Endothelial cell of umbilical vein (primary cell): ENCODE measurements around the gene FZR1. TPM values are rescaled to one million over a fixed set of nuclear protein-coding genes. Genes with fewer than 3 reads are reported as not detected.

Experiments
- BruUV-seq: library from RNA; stranded (reverse); fragments of 400-500 nt; replicated peaks from 2 replicates; lab custom pipeline; 2021; lab: Mats Ljungman, UMichigan
- CTCF ChIA-PET: fragments of 300-600, 350-600 bp; sonication (Branson Sonifier 250); formaldehyde crosslinking; loops from one replicate; lab custom pipeline; 2021; ENCODE audit warnings: antibody characterized with exemption, inconsistent platforms; lab: Charles Lee
- POLR2A ChIA-PET: fragments of 300-600, 350-600 bp; sonication (Branson Sonifier 250); formaldehyde crosslinking; loops from one replicate; lab custom pipeline; 2021; ENCODE audit warnings: antibody characterized with exemption, inconsistent platforms; lab: Charles Lee
- DNase-seq: peaks from one replicate; pipeline ENCODE4 v3.0.0-alpha.2; 2011; ENCODE audit warnings: low read depth, low spot score
- FAIRE-seq: peaks from 2 replicates; lab custom pipeline; 2011; peaks lifted over from hg19 to GRCh38; lab: Jason Lieb, UNC
- H2AFZ ChIP-seq: 2 replicates; pipeline ENCODE4 v1.6.0; 2012; ENCODE audit warnings: low read depth, low read length, control low read depth, inconsistent platforms
- H3K27ac ChIP-seq: 2 replicates; pipeline ENCODE4 v1.5.1; 2011; ENCODE audit warnings: low read depth, mild to moderate bottlenecking, control low read depth, low read length, moderate library complexity; ENCODE audit not compliant: insufficient read depth
- H3K27me3 ChIP-seq, 2 experiments: 2 replicates each; pipeline versions ENCODE4 v1.6.0 to v1.6.1; 2011; ENCODE audit warnings: low read length in 2 of 2, mixed read lengths in 1 of 2; ENCODE audit not compliant: control insufficient read depth in 2 of 2, insufficient read depth in 2 of 2
- H3K36me3 ChIP-seq, 2 experiments: 2 replicates in 1 of 2; 3 replicates in 1 of 2; pipeline ENCODE4 v1.5.1; 2011; ENCODE audit warnings: low read length in 2 of 2, mild to moderate bottlenecking in 1 of 2, moderate library complexity in 1 of 2; ENCODE audit not compliant: control insufficient read depth in 2 of 2, insufficient read depth in 2 of 2; ENCODE audit errors: extremely low read depth in 1 of 2
- H3K4me1 ChIP-seq: 3 replicates; pipeline ENCODE4 v1.5.1; 2011; ENCODE audit warnings: mild to moderate bottlenecking, low read length; ENCODE audit not compliant: control insufficient read depth, insufficient read depth; ENCODE audit errors: extremely low read depth
- H3K4me2 ChIP-seq: 2 replicates; pipeline ENCODE4 v1.6.1; 2011; ENCODE audit warnings: low read length, control low read depth, mixed read lengths; ENCODE audit not compliant: insufficient read depth
- H3K4me3 ChIP-seq, 3 experiments: fragments of 200-600 bp in 1 of 3; sonication (generic), shearing (Covaris generic) in 1 of 3; replicated peaks in 1 of 3; 2 replicates each; pipeline ENCODE4 v1.5.1; 2011 to 2016; ENCODE audit warnings: control low read depth in 3 of 3, low read length in 3 of 3, mild to moderate bottlenecking in 2 of 3, inconsistent platforms in 1 of 3, low read depth in 1 of 3, moderate library complexity in 1 of 3; ENCODE audit not compliant: insufficient read depth in 1 of 3
- H3K79me2 ChIP-seq: 2 replicates; pipeline ENCODE4 v1.6.0; 2012; ENCODE audit warnings: low read length, inconsistent platforms; ENCODE audit not compliant: control insufficient read depth, insufficient read depth
- H3K9ac ChIP-seq: replicated peaks from 2 replicates; pipeline ENCODE3; 2011; ENCODE audit warnings: low read length, control low read depth; ENCODE audit not compliant: insufficient read depth; ENCODE audit errors: extremely low read depth
- H3K9me1 ChIP-seq: replicated peaks from 3 replicates; pipeline ENCODE4 v1.6.0; 2011; ENCODE audit warnings: mild to moderate bottlenecking, low read length; ENCODE audit not compliant: control insufficient read depth, insufficient read depth; ENCODE audit errors: extremely low read depth
- H3K9me3 ChIP-seq: replicated peaks from 2 replicates; pipeline ENCODE4 v1.5.1; 2012; ENCODE audit warnings: low read length, inconsistent platforms; ENCODE audit not compliant: control insufficient read depth, insufficient read depth
- H4K20me1 ChIP-seq: replicated peaks from 2 replicates; pipeline ENCODE3; 2011; ENCODE audit warnings: mild to moderate bottlenecking, low read length; ENCODE audit not compliant: control insufficient read depth, insufficient read depth; ENCODE audit errors: extremely low read depth
- EZH2 ChIP-seq: IDR thresholded peaks from 2 replicates; pipeline ENCODE4 v1.6.1; 2012; ENCODE audit warnings: borderline replicate concordance, low read depth, mild to moderate bottlenecking, moderate library complexity, low read length, inconsistent platforms; ENCODE audit not compliant: severe bottlenecking
- FOS ChIP-seq: IDR thresholded peaks from 2 replicates; pipeline ENCODE4 v1.6.1; 2011; ENCODE audit warnings: mild to moderate bottlenecking, low read length, moderate library complexity, borderline replicate concordance; ENCODE audit not compliant: insufficient read depth
- GATA2 ChIP-seq: IDR thresholded peaks from 2 replicates; pipeline ENCODE4 v1.7.0; 2011; ENCODE audit warnings: low read depth, mild to moderate bottlenecking, moderate library complexity, mixed read lengths, low read length; ENCODE audit not compliant: insufficient read length, insufficient read depth
- JUN ChIP-seq: IDR thresholded peaks from 2 replicates; pipeline ENCODE4 v1.6.1; 2011; ENCODE audit warnings: borderline replicate concordance, low read depth; ENCODE audit not compliant: insufficient read length, insufficient read depth
- MYC ChIP-seq: IDR thresholded peaks from one replicate; pipeline ENCODE4 v1.6.1; 2011; ENCODE audit warnings: mild to moderate bottlenecking, low read depth, low read length
- POLR2A ChIP-seq: IDR thresholded peaks from 2 replicates; pipeline ENCODE4 v1.6.1; 2012; ENCODE audit warnings: low read depth, mild to moderate bottlenecking, control low read depth, low read length
- POLR2AphosphoS5 ChIP-seq: IDR thresholded peaks from 2 replicates; pipeline ENCODE4 v1.6.1; 2012; ENCODE audit warnings: low read depth, mild to moderate bottlenecking, control low read depth, low read length, moderate library complexity; ENCODE audit not compliant: insufficient read depth
- dilution Hi-C: fragments of 300-500 bp; cut with MboI; formaldehyde crosslinking; loops from one replicate; pipeline ENCODE4 v1.15.0; 2019; ENCODE audit warnings: low sequenced_read_pairs; ENCODE audit not compliant: extremely low pct_ligation_motif_present
- intact Hi-C: fragments of 100-400 bp; cut with micrococcal nuclease; formaldehyde crosslinking; loops from one replicate; pipeline ENCODE4 v1.10.0; 2022
- polyA plus RNA-seq, 4 experiments: library from polyadenylated mRNA; depleted of rRNA in 3 of 4; stranded (reverse) in 3 of 4; unstranded in 1 of 4; fragments of >200 nt; gene quantifications; 2 replicates each; pipeline versions ENCODE4 v1.2.1 to v1.2.3, GENCODE V29; 2011 to 2012; ENCODE audit warnings: missing spikeins in 1 of 4
- total RNA-seq: library from RNA; stranded (reverse); gene quantifications from 2 replicates; pipeline ENCODE4 v1.2.3, GENCODE V29; 2021
- TF ChIP-seq, protein P1 (sequence below): IDR thresholded peaks from 2 replicates; pipeline ENCODE4 v1.6.1; 2011; ENCODE audit not compliant: insufficient read depth, insufficient read length
- TF ChIP-seq, protein P2 (sequence below), 2 donors: IDR thresholded peaks; 1 replicate in 1 of 2; 2 replicates in 1 of 2; pipeline ENCODE4 v1.5.1; 2011; ENCODE audit warnings: low read length in 2 of 2, mild to moderate bottlenecking in 2 of 2, moderate library complexity in 2 of 2, control low read depth in 1 of 2, inconsistent platforms in 1 of 2, low read depth in 1 of 2; ENCODE audit not compliant: insufficient read depth in 1 of 2; ENCODE audit errors: extremely low read depth in 1 of 2

Gene FZR1
- total and polyA plus RNA-seq, 2 donors (not counting 3 experiments of a cell fraction or from before 2014, with no cell fraction given): 35.9 to 60.4 TPM

DNA sequence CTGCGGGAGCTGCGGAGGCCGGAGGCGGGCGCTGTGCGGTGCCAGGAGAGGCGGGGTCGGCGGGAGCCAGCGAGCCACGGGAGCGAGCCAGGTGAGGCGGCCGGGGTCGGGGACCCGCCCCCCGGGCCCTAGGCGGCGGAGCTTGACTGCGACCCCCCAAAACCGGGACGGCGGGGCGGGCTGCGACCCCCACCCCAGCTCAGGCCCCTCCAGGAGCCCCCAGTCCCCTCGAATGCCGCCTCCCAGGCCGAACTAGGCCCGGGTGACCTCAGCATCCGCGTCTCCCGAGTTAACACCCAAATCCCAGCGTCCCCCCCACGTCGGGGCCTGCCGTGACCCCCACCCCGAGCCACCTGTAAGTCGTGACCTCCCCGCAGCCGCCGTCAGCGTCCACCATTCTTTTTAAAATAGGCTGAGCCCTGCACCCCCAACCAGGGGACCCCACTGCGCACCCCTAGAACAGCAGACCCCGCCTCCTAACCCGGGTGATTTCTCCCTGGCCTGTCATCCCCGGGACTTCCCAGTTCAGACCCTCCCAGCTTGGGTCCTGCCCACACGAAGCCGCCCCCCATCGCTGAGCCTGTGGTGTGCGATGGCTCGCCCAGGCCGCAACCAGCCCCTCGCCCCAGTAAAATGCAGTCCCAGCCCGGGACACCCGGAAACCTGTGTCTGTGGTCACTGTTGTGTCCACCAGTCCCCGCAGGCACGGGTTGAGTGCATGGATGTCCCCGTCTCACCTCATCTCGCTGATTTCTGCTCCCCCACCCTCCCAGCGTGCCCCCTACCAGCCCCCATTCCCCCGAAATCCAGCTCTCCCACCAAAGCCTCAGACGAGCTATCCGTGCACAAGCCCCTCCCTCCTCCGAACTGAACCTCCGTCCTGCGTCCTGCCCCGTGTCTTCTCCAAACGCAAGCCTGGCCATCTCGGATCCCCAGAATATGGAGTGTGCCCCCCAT lies 551 bp downstream of the FZR1 start:
- BruUV-seq: no TSS peak
- intact Hi-C loops: loop anchor here (2.0 kb wide), 1 partner anchor 66 kb away; the partner anchor contains the start of gene HMG20B
- Histone ChIP-seq H3K4me2 (peak overlapping the region; percentile 73), H3K4me3 (peak overlapping the region; percentile 72 to 91 (median 77)), H3K36me3 (peaks cover 0 to 10% of the 10 kb centered on the region in 2 experiments), H3K27me3 (no peaks in the 10 kb centered on the region), H3K9me3 (no peaks in the 10 kb centered on the region), H2AFZ (peak overlapping the region; percentile 49), H3K9ac (peak overlapping the region; percentile 85), H3K9me1 (no peaks in the 10 kb centered on the region), H3K4me1 (peaks cover 10% of the 10 kb centered on the region), H3K79me2 (peaks cover 55% of the 10 kb centered on the region), H3K27ac (peak overlapping the region; percentile 48), H4K20me1 (no peaks in the 10 kb centered on the region)
- CTCF ChIA-PET: interaction anchor here (0.7 to 1.9 kb wide), 2 partner anchors 22 to 38 kb away, joined by 3 to 9 read pairs; no protein-coding TSS in a partner anchor
- POLR2A ChIA-PET: no interaction called here
- FAIRE-seq: no peak
- peak; percentile 14 for DNase-seq
- no peak for TF ChIP-seq EZH2
- dilution Hi-C loops: no loop called here

DNA sequence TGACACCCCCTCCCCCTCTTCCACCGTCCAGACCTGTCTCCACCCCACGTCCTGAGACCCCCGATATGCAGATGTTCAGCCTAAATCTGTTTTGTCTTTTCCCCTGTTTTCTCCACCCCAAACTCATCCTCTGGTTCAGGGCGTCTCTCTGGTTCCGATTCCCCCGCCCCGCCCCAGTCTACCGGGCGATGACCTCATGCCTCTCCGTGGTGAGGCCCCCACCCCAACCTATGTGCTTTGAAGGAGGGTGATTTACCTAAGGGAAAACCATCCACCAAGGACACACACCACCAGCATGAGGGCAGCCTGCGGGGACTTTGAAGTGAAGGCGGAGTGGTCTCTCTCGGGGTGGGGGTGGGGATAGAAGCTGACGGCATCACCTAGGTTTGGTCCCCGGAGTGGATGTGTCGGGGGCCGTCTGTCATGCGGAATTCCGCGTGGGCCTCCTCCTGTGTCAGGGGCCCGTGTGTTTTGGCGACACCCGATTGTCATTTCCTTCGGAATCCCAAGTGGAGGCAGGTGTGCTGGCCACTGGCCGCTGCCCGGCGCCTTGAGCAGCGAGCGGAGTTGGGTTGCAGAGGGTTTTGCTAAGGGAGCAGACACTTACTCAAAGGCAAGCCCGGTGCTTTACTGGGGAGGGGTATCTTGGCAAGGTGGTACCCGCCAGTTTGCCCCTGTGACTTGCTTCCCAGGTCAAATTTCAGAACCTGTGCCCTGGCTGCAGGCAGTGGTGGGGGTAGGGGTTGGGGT lies 1.4 kb downstream of the FZR1 start:
- H2AFZ ChIP-seq: no peak overlapping the region
- TF ChIP-seq GATA2 (no peak), POLR2A (no peak), MYC (no peak), FOS (no peak), POLR2AphosphoS5 (no peak), EZH2 (no peak), JUN (no peak)
- TF ChIP-seq, protein P1, sequence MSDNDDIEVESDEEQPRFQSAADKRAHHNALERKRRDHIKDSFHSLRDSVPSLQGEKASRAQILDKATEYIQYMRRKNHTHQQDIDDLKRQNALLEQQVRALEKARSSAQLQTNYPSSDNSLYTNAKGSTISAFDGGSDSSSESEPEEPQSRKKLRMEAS: no peak
- TF ChIP-seq, protein P2, sequence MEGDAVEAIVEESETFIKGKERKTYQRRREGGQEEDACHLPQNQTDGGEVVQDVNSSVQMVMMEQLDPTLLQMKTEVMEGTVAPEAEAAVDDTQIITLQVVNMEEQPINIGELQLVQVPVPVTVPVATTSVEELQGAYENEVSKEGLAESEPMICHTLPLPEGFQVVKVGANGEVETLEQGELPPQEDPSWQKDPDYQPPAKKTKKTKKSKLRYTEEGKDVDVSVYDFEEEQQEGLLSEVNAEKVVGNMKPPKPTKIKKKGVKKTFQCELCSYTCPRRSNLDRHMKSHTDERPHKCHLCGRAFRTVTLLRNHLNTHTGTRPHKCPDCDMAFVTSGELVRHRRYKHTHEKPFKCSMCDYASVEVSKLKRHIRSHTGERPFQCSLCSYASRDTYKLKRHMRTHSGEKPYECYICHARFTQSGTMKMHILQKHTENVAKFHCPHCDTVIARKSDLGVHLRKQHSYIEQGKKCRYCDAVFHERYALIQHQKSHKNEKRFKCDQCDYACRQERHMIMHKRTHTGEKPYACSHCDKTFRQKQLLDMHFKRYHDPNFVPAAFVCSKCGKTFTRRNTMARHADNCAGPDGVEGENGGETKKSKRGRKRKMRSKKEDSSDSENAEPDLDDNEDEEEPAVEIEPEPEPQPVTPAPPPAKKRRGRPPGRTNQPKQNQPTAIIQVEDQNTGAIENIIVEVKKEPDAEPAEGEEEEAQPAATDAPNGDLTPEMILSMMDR (IDR thresholded peaks at IDR 0.05; ENCODE audit: extremely low read depth in 1 of 2, insufficient read depth in 1 of 2, low read depth in 1 of 2, low read length in 2 of 2): no peak
- DNase-seq: peak; percentile 11

More for the DNA sequence above, 1.4 kb downstream of the FZR1 start:
- dilution Hi-C loops (no loop called here), intact Hi-C loops (loop anchor here (2.0 kb wide), 1 partner anchor 65 kb away; the partner anchor contains the start of gene HMG20B)
- peak overlapping the region; percentile 63 to 91 (median 77) for H3K4me3 ChIP-seq
- H3K9ac ChIP-seq: peak overlapping the region; percentile 85
- no peaks in the 10 kb centered on the region for H3K27me3 ChIP-seq
- H4K20me1 ChIP-seq: no peaks in the 10 kb centered on the region
- no peaks in the 10 kb centered on the region for H3K9me3 ChIP-seq
- peak overlapping the region; percentile 30 for H3K27ac ChIP-seq
- peak overlapping the region; percentile 73 for H3K4me2 ChIP-seq
- ChIA-PET POLR2A (no interaction called here), CTCF (interaction anchor here (0.7 to 1.9 kb wide), 2 partner anchors 22 to 37 kb away, joined by 3 to 9 read pairs; no protein-coding TSS in a partner anchor)
- BruUV-seq: TSS peak; percentile 33
- H3K36me3 ChIP-seq: peaks cover 0 to 10% of the 10 kb centered on the region in 2 experiments
- FAIRE-seq: peak; percentile 75
- H3K9me1 ChIP-seq: no peaks in the 10 kb centered on the region
- H3K79me2 ChIP-seq: peaks cover 63% of the 10 kb centered on the region
- H3K4me1 ChIP-seq: peaks cover 10% of the 10 kb centered on the region
